NOMO-1 treated with DMSO at 0.1 percent for 48 hours (cell line): ENCODE measurements around the gene PATE2.

Source experiments
- DNase-seq: peaks from one replicate; lab custom pipeline; 2025; ENCODE audit not compliant: unreplicated experiment; lab: John Stamatoyannopoulos, UW

PATE2 gene

GRCh38 chr11:125778728-125779127, at the start of gene PATE2:
TSS of gene PATE2 (minus strand) at chr11:125778828. CDS start at chr11:125778773, 55 bp downstream.
- DNase-seq: no peak

GRCh38 chr11:125807909-125808308, 29.3 kb upstream of the PATE2 start:
- no peak for DNase-seq

- no peak for DNase-seq
These were observed 23.8 kb upstream of the PATE2 start for GRCh38 chr11:125802387-125802786.

- DNase-seq: no peak
These were observed 21.2 kb upstream of the PATE2 start for GRCh38 chr11:125799808-125800207.

GRCh38 chr11:125797641-125798040, 19.0 kb upstream of the PATE2 start:
- DNase-seq: no peak

GRCh38 chr11:125790825-125791224, 12.2 kb upstream of the PATE2 start:
- no peak for DNase-seq

- DNase-seq: no peak
These were observed 9.2 kb upstream of the PATE2 start, which contains the start of gene PATE3 for GRCh38 chr11:125787827-125788226. TSS of gene PATE3 (plus strand) at chr11:125788127. CDS start at chr11:125788152, 25 bp downstream.

- DNase-seq: no peak
These were observed 6.0 kb upstream of the PATE2 start for GRCh38 chr11:125784678-125785077.

GRCh38 chr11:125777309-125777708, 1.3 kb downstream of the PATE2 start:
- no peak for DNase-seq

GRCh38 chr11:125773516-125773915, 5.1 kb downstream of the PATE2 start:
- no peak for DNase-seq

- no peak for DNase-seq
These were observed 5.7 kb downstream of the PATE2 start for GRCh38 chr11:125772834-125773505.

GRCh38 chr11:125770583-125770982, 8.0 kb downstream of the PATE2 start:
- DNase-seq: no peak

- DNase-seq: no peak
These were observed 10.1 kb downstream of the PATE2 start for GRCh38 chr11:125768336-125769046.

GRCh38 chr11:125766251-125766650, 12.4 kb downstream of the PATE2 start:
- DNase-seq: no peak

- DNase-seq: no peak
These were observed 15.1 kb downstream of the PATE2 start for GRCh38 chr11:125763483-125763882.

GRCh38 chr11:125762445-125762844, 16.2 kb downstream of the PATE2 start:
- DNase-seq: no peak

- DNase-seq: no peak
These were observed 22.6 kb downstream of the PATE2 start for GRCh38 chr11:125756050-125756449.

GRCh38 chr11:125750629-125751028, 28.0 kb downstream of the PATE2 start:
- no peak for DNase-seq

- no peak for DNase-seq
These were observed 32.6 kb downstream of the PATE2 start, which contains the start of gene PATE1 for GRCh38 chr11:125745979-125746378. TSS of gene PATE1 (plus strand) at chr11:125746279. CDS start at chr11:125746305, 26 bp downstream.

GRCh38 chr11:125743681-125744080, 34.9 kb downstream of the PATE2 start:
- DNase-seq: no peak

GRCh38 chr11:125740617-125741016, 38.0 kb downstream of the PATE2 start:
- no peak for DNase-seq

- no peak for DNase-seq
These were observed 49.7 kb downstream of the PATE2 start for GRCh38 chr11:125728969-125729368.
